ENCODE data around the gene KCNH8.

DNA sequence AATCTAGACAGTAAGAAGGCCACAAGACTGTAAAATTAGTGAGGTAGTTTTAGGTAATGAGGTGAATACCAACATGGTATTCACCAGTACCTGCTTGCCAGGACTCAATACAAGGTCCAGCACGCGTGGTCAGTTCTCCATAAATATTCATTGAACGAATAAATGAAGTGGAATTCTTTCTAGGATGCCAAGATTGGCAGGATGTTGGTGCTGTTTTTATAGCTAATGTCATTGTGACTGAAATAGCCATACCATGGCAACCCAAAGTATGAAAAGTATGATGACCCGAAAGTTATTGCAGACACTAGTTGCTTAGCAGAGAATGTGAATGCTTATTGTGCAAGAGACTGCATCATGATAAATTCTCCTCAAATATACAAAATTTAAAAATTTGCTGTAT, 307.2 kb downstream of the KCNH8 start:
- no peak for TF ChIP-seq POLR2A (IDR thresholded peaks at IDR 0.05)
- TF ChIP-seq, protein P1, sequence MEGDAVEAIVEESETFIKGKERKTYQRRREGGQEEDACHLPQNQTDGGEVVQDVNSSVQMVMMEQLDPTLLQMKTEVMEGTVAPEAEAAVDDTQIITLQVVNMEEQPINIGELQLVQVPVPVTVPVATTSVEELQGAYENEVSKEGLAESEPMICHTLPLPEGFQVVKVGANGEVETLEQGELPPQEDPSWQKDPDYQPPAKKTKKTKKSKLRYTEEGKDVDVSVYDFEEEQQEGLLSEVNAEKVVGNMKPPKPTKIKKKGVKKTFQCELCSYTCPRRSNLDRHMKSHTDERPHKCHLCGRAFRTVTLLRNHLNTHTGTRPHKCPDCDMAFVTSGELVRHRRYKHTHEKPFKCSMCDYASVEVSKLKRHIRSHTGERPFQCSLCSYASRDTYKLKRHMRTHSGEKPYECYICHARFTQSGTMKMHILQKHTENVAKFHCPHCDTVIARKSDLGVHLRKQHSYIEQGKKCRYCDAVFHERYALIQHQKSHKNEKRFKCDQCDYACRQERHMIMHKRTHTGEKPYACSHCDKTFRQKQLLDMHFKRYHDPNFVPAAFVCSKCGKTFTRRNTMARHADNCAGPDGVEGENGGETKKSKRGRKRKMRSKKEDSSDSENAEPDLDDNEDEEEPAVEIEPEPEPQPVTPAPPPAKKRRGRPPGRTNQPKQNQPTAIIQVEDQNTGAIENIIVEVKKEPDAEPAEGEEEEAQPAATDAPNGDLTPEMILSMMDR (IDR thresholded peaks at IDR 0.05), result no peak
